Prostate gland (tissue), 2 donors: Measurements from ENCODE around the gene PRELID1. TPM values are rescaled to one million over a fixed set of nuclear protein-coding genes. Genes with fewer than 3 reads are reported as not detected.

Experiments
- DNase-seq: peaks from one replicate; pipeline ENCODE4 v3.0.0-alpha.2; 2019; ENCODE audit warnings: low spot score
- H3K27ac ChIP-seq, 2 donors: fragments of 200-600 bp; sonication (generic); 2 replicates each; pipeline ENCODE4 v1.5.1; 2017 to 2019
- H3K27me3 ChIP-seq: fragments of 200-600 bp; sonication (generic); replicated peaks from 2 replicates; pipeline ENCODE4 v1.5.1; 2019; ENCODE audit not compliant: insufficient read depth
- H3K36me3 ChIP-seq, 2 donors: fragments of 200-600 bp; sonication (generic); 1 replicate in 1 of 2; 2 replicates in 1 of 2; pipeline versions ENCODE4 v1.5.1 to v1.8.1; 2017 to 2019
- H3K4me1 ChIP-seq: fragments of 200-600 bp; sonication (generic); replicated peaks from 2 replicates; pipeline ENCODE4 v1.5.1; 2019
- H3K4me3 ChIP-seq, 2 donors: fragments of 200-600 bp; sonication (generic); 2 replicates each; pipeline ENCODE4 v1.5.1; 2017 to 2019
- H3K9me3 ChIP-seq: fragments of 200-600 bp; sonication (generic); 2 replicates; pipeline ENCODE4 v1.5.1; 2017
- CTCF ChIP-seq, 4 experiments: fragments of 200-600 bp in 2 of 4; fragments of 450-650 bp in 2 of 4; sonication (generic) in 2 of 4; IDR thresholded peaks; 1 replicate in 3 of 4; 2 replicates in 1 of 4; pipeline ENCODE4 v1.5.1; 2016 to 2019; ENCODE audit warnings: antibody characterized with exemption in 4 of 4, mild to moderate bottlenecking in 2 of 4, moderate library complexity in 2 of 4
- POLR2A ChIP-seq: fragments of 450-650 bp; IDR thresholded peaks from one replicate; pipeline ENCODE4 v1.6.1; 2016; ENCODE audit warnings: antibody characterized with exemption, mild to moderate bottlenecking
- POLR2AphosphoS5 ChIP-seq: sonication (generic); formaldehyde crosslinking; IDR thresholded peaks from one replicate; pipeline ENCODE4 v1.6.1; 2017; ENCODE audit warnings: antibody characterized with exemption
- WGBS: methylation state at CpG from one replicate; pipeline ENCODE4 v1.1.5; 2018; 5-methylcytosine and 5-hydroxymethylcytosine counted together
- intact Hi-C: fragments of 100-400 bp; cut with DNase I; formaldehyde crosslinking; loops from one replicate; pipeline ENCODE4 v1.14.2; 2022
- total RNA-seq, 2 donors: library from RNA; depleted of rRNA; stranded (reverse); fragments of >200 nt; gene quantifications; one replicate each; pipeline ENCODE4 v1.1.0, GENCODE V29; 2016

Gene PRELID1
- total RNA-seq, 2 donors from 2014 or later = 76.5 to 95.8 TPM

- Histone ChIP-seq H3K27me3 (no peaks in the 10 kb centered on the region), H3K36me3 (no peaks in the 10 kb centered on the region), H3K4me1 (peaks cover 4% of the 10 kb centered on the region), H3K4me3 (no peak overlapping the region), H3K27ac (no peak overlapping the region), H3K9me3 (no peaks in the 10 kb centered on the region)
- 67% methylated on average over 1 of the region's 1 CpG for WGBS
- TF ChIP-seq POLR2AphosphoS5 = no peak
- no peak for TF ChIP-seq CTCF (IDR thresholded peaks at IDR 0.05)
- no peak for TF ChIP-seq POLR2A
- intact Hi-C loops = loop anchor here (5.0 kb wide), 1 partner anchor 43 kb away; the partner anchor contains the start of gene MXD3
- no peak for DNase-seq
These were observed 51.7 kb downstream of the PRELID1 start for GRCh38 chr5:177355162-177355867.

GRCh38 chr5:177355868-177356168, 52.2 kb downstream of the PRELID1 start:
- intact Hi-C loops = loop anchor here (5.0 kb wide), 1 partner anchor 44 kb away; the partner anchor contains the start of gene MXD3
- no peak for DNase-seq
- H3K27me3 ChIP-seq = no peaks in the 10 kb centered on the region

More at GRCh38 chr5:177355868-177356168, 52.2 kb downstream of the PRELID1 start:
- no peaks in the 10 kb centered on the region for H3K4me1 ChIP-seq
- 12% methylated on average over 1 of the region's 1 CpG for WGBS
- no peaks in the 10 kb centered on the region for H3K9me3 ChIP-seq
- no peak overlapping the region for H3K4me3 ChIP-seq
- no peaks in the 10 kb centered on the region for H3K36me3 ChIP-seq
- H3K27ac ChIP-seq = no peak overlapping the region
- TF ChIP-seq POLR2AphosphoS5 (no peak), POLR2A (no peak), CTCF (IDR thresholded peaks at IDR 0.05) (no peak)

Other genes with a start within 250 kb of the PRELID1 start
- 1 to 10 TPM; 2.2 to 7.1 TPM for gene FGFR4, start 216.9 kb upstream of the PRELID1 start, total RNA-seq
- 10 to 100 TPM; 37.2 to 53.9 TPM for gene NSD1, start 170.0 kb upstream of the PRELID1 start, total RNA-seq
- gene RAB24, start 80 bp upstream of the PRELID1 start, total RNA-seq = 10 to 100 TPM; 30.0 to 30.4 TPM
- gene MXD3, start 8.1 kb downstream of the PRELID1 start, total RNA-seq = 10 to 100 TPM; 13.5 to 20.5 TPM
- gene LMAN2, start 47.9 kb downstream of the PRELID1 start, total RNA-seq = 100 to 1,000 TPM; 350 to 369 TPM
- 10 to 100 TPM; 13.3 to 24.2 TPM for gene RGS14, start 54.1 kb downstream of the PRELID1 start, total RNA-seq
- not detected for gene SLC34A1, start 80.6 kb downstream of the PRELID1 start, total RNA-seq
- not detected for gene PFN3, start 96.9 kb downstream of the PRELID1 start, total RNA-seq
- 1 to 10 TPM in 1 of 2 donors, under 1 TPM in 1; 0.74 to 2.6 TPM for gene F12, start 105.8 kb downstream of the PRELID1 start, total RNA-seq
- 10 to 100 TPM; 28.6 to 32.4 TPM for gene GRK6, start 122.9 kb downstream of the PRELID1 start, total RNA-seq
- 10 to 100 TPM in 1 of 2 donors, 1 to 10 TPM in 1; 8.7 to 11.0 TPM for gene PRR7, start 143.0 kb downstream of the PRELID1 start, total RNA-seq
- gene DBN1, start 169.8 kb downstream of the PRELID1 start, total RNA-seq = 10 to 100 TPM; 33.1 to 65.1 TPM
- gene PDLIM7, start 193.8 kb downstream of the PRELID1 start, total RNA-seq = 100 to 1,000 TPM; 155 to 235 TPM
- 10 to 100 TPM in 1 of 2 donors, 1 to 10 TPM in 1; 5.0 to 10.4 TPM for gene DOK3, start 206.0 kb downstream of the PRELID1 start, total RNA-seq
- 100 to 1,000 TPM; 126 to 139 TPM for gene DDX41, start 213.2 kb downstream of the PRELID1 start, total RNA-seq